HepG2 (cell line): ENCODE measurements around the gene PARD3. TPM values are rescaled to one million over a fixed set of nuclear protein-coding genes. Genes with fewer than 3 reads are reported as not detected.

Source experiments
- ATF1 ChIP-seq: IDR thresholded peaks from 2 replicates; pipeline ENCODE4 v1.6.1; 2016; ENCODE audit warnings: mild to moderate bottlenecking, control low read depth
- CEBPB ChIP-seq: IDR thresholded peaks from 2 replicates; pipeline ENCODE4 v1.6.1; 2011; ENCODE audit warnings: low read depth, low read length, improper control_type of control experiment, borderline replicate concordance
- GFI1 ChIP-seq: sonication (generic); formaldehyde crosslinking; IDR thresholded peaks from 2 replicates; pipeline ENCODE4 v1.5.0; 2020; ENCODE audit warnings: missing genetic modification reagents, mild to moderate bottlenecking, borderline replicate concordance
- NFE2L1 ChIP-seq: sonication (generic); formaldehyde crosslinking; IDR thresholded peaks from 2 replicates; pipeline ENCODE4 v1.4.0; 2020; ENCODE audit warnings: missing genetic modification reagents, mild to moderate bottlenecking, borderline replicate concordance
- PATZ1 ChIP-seq: sonication (generic); formaldehyde crosslinking; IDR thresholded peaks from 2 replicates; pipeline ENCODE4 v1.4.0; 2020; ENCODE audit warnings: missing genetic modification reagents
- REPIN1 ChIP-seq: sonication (generic); formaldehyde crosslinking; IDR thresholded peaks from 2 replicates; pipeline ENCODE4 v1.8.0; 2022; ENCODE audit warnings: missing genetic modification reagents, low read depth, mild to moderate bottlenecking, borderline replicate concordance
- SP140L ChIP-seq: sonication (generic); formaldehyde crosslinking; IDR thresholded peaks from 2 replicates; pipeline ENCODE4 v1.4.0; 2020; ENCODE audit warnings: missing genetic modification reagents, borderline replicate concordance
- TCF7 ChIP-seq: sonication (generic); IDR thresholded peaks from 2 replicates; pipeline ENCODE4 v1.6.1; 2016; ENCODE audit warnings: antibody characterized with exemption, low read depth
- ZBED4 ChIP-seq: sonication (generic); formaldehyde crosslinking; IDR thresholded peaks from 2 replicates; pipeline ENCODE4 v1.4.0; 2020; ENCODE audit warnings: missing genetic modification reagents, borderline replicate concordance
- ZBTB38 ChIP-seq: sonication (generic); formaldehyde crosslinking; IDR thresholded peaks from 2 replicates; pipeline ENCODE4 v1.5.1; 2020; ENCODE audit warnings: mild to moderate bottlenecking, missing genetic modification reagents
- ZIK1 ChIP-seq: sonication (generic); formaldehyde crosslinking; IDR thresholded peaks from 2 replicates; pipeline ENCODE4 v1.5.0; 2020; ENCODE audit warnings: mild to moderate bottlenecking, low read depth, missing genetic modification reagents, borderline replicate concordance
- ZKSCAN8 ChIP-seq: IDR thresholded peaks from 2 replicates; pipeline ENCODE4 v1.6.1; 2016; ENCODE audit warnings: borderline replicate concordance, missing genetic modification reagents, missing compliant biosample characterization
- ZMYM2 ChIP-seq: sonication (generic); formaldehyde crosslinking; IDR thresholded peaks from 2 replicates; pipeline ENCODE4 v1.8.0; 2022; ENCODE audit warnings: mild to moderate bottlenecking, missing genetic modification reagents
- ZNF251 ChIP-seq: sonication (generic); formaldehyde crosslinking; IDR thresholded peaks from 2 replicates; pipeline ENCODE4 v1.9.0; 2021; ENCODE audit warnings: mild to moderate bottlenecking, missing genetic modification reagents
- ZNF570 ChIP-seq: sonication (generic); formaldehyde crosslinking; IDR thresholded peaks from 2 replicates; pipeline ENCODE4 v1.4.0; 2020; ENCODE audit warnings: mild to moderate bottlenecking, missing genetic modification reagents, borderline replicate concordance
- ZNF703 ChIP-seq: sonication (generic); formaldehyde crosslinking; IDR thresholded peaks from 2 replicates; pipeline ENCODE4 v1.5.1; 2020; ENCODE audit warnings: missing genetic modification reagents, mild to moderate bottlenecking, moderate library complexity, borderline replicate concordance
- ZNF709 ChIP-seq: sonication (generic); formaldehyde crosslinking; IDR thresholded peaks from 2 replicates; pipeline ENCODE4 v1.5.0; 2020; ENCODE audit warnings: mild to moderate bottlenecking, missing genetic modification reagents
- ZNF83 ChIP-seq: sonication (generic); formaldehyde crosslinking; IDR thresholded peaks from 2 replicates; pipeline ENCODE4 v1.4.0; 2020; ENCODE audit warnings: missing genetic modification reagents, mild to moderate bottlenecking, borderline replicate concordance
- polyA plus RNA-seq, 8 experiments: library from polyadenylated mRNA; depleted of rRNA in 3 of 8; stranded (reverse) in 7 of 8; unstranded in 1 of 8; fragments of >200 nt; fragmentation: Illumina TruSeq in 4 of 8; extraction: Trizol in 4 of 8; gene quantifications; 2 replicates each; pipeline versions ENCODE4 v1.2.1 to v1.2.3, GENCODE V29; 2011 to 2016; ENCODE audit warnings: low read depth in 4 of 8, missing spikeins in 1 of 8, mixed read lengths in 1 of 8; ENCODE audit not compliant: insufficient read depth in 1 of 8
- total RNA-seq, 5 experiments: library from RNA; depleted of rRNA; stranded (reverse); fragments of >200 nt; fragmentation: Illumina TruSeq; extraction: Trizol; gene quantifications; 2 replicates each; pipeline ENCODE4 v1.2.3, GENCODE V29; 2016; ENCODE audit warnings: low read depth in 1 of 5
- TF ChIP-seq, protein P1 (sequence below): sonication (generic); formaldehyde crosslinking; conservative IDR thresholded peaks from 2 replicates; pipeline ENCODE4 v1.8.0; 2022; ENCODE audit warnings: low read depth, missing genetic modification reagents
- TF ChIP-seq, protein P2 (sequence below): sonication (generic); formaldehyde crosslinking; IDR thresholded peaks from 2 replicates; pipeline ENCODE4 v1.4.0; 2020; ENCODE audit warnings: missing genetic modification reagents

Gene PARD3
- total and polyA plus RNA-seq, 2 of the 13 experiments (the other 11 are each of a cell fraction or from before 2014, with no cell fraction given): 40.9 to 60.0 TPM

DNA sequence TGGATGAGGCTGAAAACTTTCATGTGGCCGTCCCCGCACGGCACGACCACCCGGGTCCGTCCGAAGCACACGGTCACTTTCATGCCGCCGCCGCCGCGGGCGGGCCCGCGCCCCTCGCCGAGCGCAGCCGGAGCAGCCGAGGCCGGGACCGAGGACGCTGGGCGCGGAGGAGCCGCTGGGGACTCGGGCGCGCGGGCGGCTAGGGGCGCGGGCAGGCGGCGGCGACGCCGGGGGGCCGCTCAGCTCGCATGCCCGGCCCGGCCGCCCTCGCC lies 247 bp downstream of the PARD3 start (continued):
- no peak for TF ChIP-seq REPIN1 (CRISPR knock-in tag)
- TF ChIP-seq ZIK1: no peak
- no peak for TF ChIP-seq GFI1 (CRISPR knock-in tag)
- no peak for TF ChIP-seq ZNF83
- TF ChIP-seq ZNF709: no peak
- no peak for TF ChIP-seq ZKSCAN8 (CRISPR knock-in tag)
- TF ChIP-seq, protein P1, sequence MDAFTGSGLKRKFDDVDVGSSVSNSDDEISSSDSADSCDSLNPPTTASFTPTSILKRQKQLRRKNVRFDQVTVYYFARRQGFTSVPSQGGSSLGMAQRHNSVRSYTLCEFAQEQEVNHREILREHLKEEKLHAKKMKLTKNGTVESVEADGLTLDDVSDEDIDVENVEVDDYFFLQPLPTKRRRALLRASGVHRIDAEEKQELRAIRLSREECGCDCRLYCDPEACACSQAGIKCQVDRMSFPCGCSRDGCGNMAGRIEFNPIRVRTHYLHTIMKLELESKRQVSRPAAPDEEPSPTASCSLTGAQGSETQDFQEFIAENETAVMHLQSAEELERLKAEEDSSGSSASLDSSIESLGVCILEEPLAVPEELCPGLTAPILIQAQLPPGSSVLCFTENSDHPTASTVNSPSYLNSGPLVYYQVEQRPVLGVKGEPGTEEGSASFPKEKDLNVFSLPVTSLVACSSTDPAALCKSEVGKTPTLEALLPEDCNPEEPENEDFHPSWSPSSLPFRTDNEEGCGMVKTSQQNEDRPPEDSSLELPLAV: 0 out of 2 replicates have a peak, but pooled peaks have one; percentile 13
- TF ChIP-seq TCF7: peak; percentile 21; the same call in 1 of the 2 replicates
- TF ChIP-seq ZNF570 (CRISPR knock-in tag): no peak
- TF ChIP-seq, protein P2, sequence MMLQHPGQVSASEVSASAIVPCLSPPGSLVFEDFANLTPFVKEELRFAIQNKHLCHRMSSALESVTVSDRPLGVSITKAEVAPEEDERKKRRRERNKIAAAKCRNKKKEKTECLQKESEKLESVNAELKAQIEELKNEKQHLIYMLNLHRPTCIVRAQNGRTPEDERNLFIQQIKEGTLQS (CRISPR knock-in tag): no peak
- TF ChIP-seq ATF1 (CRISPR knock-in tag): no peak
- no peak for TF ChIP-seq ZNF703
- TF ChIP-seq ZMYM2 (CRISPR knock-in tag): no peak
- 0 out of 2 replicates have a peak, but pooled peaks have one; percentile 35 for TF ChIP-seq PATZ1
- no peak for TF ChIP-seq CEBPB
- TF ChIP-seq SP140L (CRISPR knock-in tag): no peak
- no peak for TF ChIP-seq NFE2L1 (CRISPR knock-in tag)
- TF ChIP-seq ZNF251: no peak
- no peak for TF ChIP-seq ZBED4 (CRISPR knock-in tag)
- TF ChIP-seq ZBTB38 (CRISPR knock-in tag): no peak
